GM12878 (cell line): ENCODE measurements around the gene SUSD2.

Experiments
- CHD1 ChIP-seq: IDR thresholded peaks from 2 replicates; pipeline ENCODE4 v1.6.1; 2012; ENCODE audit warnings: low read depth, low read length, improper control_type of control experiment
- CTCF ChIP-seq, 3 experiments: IDR thresholded peaks in 2 of 3; conservative IDR thresholded peaks in 1 of 3; 2 replicates each; pipeline ENCODE4 v1.5.1; 2011; ENCODE audit warnings: low read depth in 3 of 3, low read length in 3 of 3, mild to moderate bottlenecking in 3 of 3, control low read depth in 2 of 3, moderate library complexity in 2 of 3, inconsistent platforms in 1 of 3, mixed read lengths in 1 of 3; ENCODE audit not compliant: control insufficient read depth in 2 of 3, insufficient read depth in 1 of 3; ENCODE audit errors: extremely low read depth in 1 of 3
- EZH2 ChIP-seq: IDR thresholded peaks from 2 replicates; pipeline ENCODE4 v1.6.1; 2012; ENCODE audit warnings: low read depth, mild to moderate bottlenecking, control low read depth, inconsistent platforms, low read length, borderline replicate concordance; ENCODE audit not compliant: control insufficient read depth
- PAX5 ChIP-seq: IDR thresholded peaks from 2 replicates; pipeline ENCODE4 v1.6.1; 2011; ENCODE audit warnings: low read depth, low read length, borderline replicate concordance
- RAD21 ChIP-seq: IDR thresholded peaks from 2 replicates; pipeline ENCODE4 v1.6.1; 2011; ENCODE audit warnings: mild to moderate bottlenecking, low read depth, low read length, moderate library complexity; ENCODE audit not compliant: insufficient read depth
- ZNF274 ChIP-seq: IDR thresholded peaks from one replicate; pipeline ENCODE4 v1.8.0; 2011; ENCODE audit not compliant: insufficient read length, insufficient read depth

DNA sequence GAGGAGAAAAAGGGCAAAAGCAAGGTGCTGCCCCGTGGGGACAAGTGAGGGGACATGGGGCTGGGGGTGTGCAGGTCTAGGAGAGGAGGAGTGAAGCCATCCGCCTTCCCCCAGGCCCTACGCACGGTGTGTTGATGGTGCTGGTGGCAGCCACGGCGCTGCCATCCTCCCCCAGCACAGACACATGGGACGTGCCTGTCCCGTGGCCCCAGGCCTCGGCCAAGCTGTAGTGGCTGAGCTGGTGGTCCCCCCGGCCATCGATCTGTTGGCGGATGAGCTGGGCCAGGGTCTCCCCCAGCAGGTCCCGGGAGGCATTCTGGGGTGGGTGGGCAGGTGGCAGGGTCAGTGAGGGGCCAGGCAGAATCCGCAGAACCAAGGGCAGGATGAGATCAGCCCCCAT is 44.7 kb downstream of the SUSD2 start:
- TF ChIP-seq ZNF274 (no peak), EZH2 (no peak), CHD1 (no peak), PAX5 (no peak), RAD21 (no peak), CTCF (IDR thresholded peaks at IDR 0.05 in 2 of 3, conservative IDR thresholded peaks at IDR 0.05 in 1 of 3; ENCODE audit: control insufficient read depth in 2 of 3, extremely low read depth in 1 of 3, insufficient read depth in 1 of 3, low read depth in 3 of 3, low read length in 3 of 3) (no peak)
